ENCODE results near the gene RGPD6. TPM values are rescaled to one million over a fixed set of nuclear protein-coding genes. Genes with fewer than 3 reads are reported as not detected.
"Not testable (repeated sequence)": the region's sequence is repeated elsewhere in the genome, so short reads cannot be mapped to it uniquely, and the experiment has no call there.

The RGPD6 gene
- polyA plus RNA-seq (2013, experiment 1 of 2; ENCODE audit: insufficient read length): 17.0 TPM
- polyA plus RNA-seq (2013, experiment 2 of 2; ENCODE audit: insufficient read length): 17.9 TPM

- not testable (repeated sequence) for DNase-seq
Observed at GRCh38 chr2:110576763-110577416, at the start of gene RGPD6. RGPD6 (minus strand) TSS chr2:110577222; CDS start chr2:110577024, 198 bp downstream.

DNA sequence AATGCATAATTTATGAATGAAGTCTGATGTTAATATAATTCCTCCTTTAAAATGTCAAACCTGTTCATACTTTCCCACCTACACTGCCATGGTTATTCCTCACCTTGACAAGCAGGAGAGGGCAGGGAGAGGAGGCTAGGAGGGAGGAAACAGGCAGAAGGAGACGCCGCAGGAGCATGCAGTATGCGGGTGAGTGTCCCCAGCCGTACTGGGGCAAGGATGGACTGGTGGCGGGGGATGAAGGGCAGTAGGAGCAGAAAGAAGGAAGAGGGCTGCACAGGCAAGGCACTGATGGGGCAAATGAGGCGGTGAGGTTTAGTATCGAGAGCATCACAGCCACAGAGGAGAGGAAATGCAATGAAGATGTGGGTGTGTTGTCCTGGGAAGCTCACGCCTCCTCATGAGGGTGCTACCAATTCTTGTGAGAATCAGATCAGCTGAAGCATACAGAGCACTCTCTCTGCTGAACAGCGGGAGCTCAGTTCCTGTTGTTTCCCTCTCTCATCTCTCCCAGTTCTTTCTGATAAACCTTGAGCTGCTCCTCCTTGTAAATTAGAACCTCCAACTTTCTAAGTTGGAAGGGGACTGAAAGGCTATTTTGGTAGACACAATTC, 42.4 kb upstream of the RGPD6 start:
- DNase-seq: not testable (repeated sequence)

GRCh38 chr2:110613927-110614326, 36.9 kb upstream of the RGPD6 start:
- not testable (repeated sequence) for DNase-seq

- not testable (repeated sequence) for DNase-seq
Observed at GRCh38 chr2:110610613-110611250, 33.7 kb upstream of the RGPD6 start.

- not testable (repeated sequence) for DNase-seq
Observed at GRCh38 chr2:110609843-110610612, 33.0 kb upstream of the RGPD6 start.

DNA sequence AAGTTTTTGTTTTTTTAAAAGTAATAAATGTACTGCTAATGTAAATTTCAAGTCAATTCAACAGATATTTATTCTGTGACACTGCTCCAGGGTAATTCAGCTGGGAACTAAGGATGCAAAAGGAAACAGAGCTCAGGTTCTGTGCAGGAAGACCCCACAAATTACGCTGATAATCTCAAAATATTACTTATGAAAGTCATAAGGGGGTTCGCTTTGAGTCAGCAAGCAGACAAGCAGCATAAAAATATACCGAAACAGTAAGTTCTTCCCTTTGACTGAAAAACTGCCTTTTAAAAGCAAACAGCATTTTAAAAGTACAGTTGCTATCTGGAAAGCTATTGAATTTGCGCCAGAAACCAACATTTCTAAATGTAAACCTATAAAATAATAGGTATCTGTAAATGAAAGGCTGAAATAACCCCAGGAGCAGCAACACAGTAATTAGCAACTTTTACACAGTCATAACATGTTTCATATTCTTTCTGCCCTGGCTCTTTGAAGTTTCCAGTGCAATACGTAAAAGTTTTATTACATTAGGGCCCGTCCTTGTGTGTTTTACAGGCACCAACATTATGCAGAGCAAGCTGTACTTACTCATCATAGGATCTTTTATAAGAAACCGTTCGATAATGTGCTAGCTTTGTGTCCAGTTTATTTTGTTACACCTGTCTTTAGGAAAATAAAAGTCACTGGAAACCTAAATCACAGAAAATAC, 31.9 kb upstream of the RGPD6 start:
- not testable (repeated sequence) for DNase-seq

GRCh38 chr2:110605057-110605456, 28.0 kb upstream of the RGPD6 start:
- not testable (repeated sequence) for DNase-seq

DNA sequence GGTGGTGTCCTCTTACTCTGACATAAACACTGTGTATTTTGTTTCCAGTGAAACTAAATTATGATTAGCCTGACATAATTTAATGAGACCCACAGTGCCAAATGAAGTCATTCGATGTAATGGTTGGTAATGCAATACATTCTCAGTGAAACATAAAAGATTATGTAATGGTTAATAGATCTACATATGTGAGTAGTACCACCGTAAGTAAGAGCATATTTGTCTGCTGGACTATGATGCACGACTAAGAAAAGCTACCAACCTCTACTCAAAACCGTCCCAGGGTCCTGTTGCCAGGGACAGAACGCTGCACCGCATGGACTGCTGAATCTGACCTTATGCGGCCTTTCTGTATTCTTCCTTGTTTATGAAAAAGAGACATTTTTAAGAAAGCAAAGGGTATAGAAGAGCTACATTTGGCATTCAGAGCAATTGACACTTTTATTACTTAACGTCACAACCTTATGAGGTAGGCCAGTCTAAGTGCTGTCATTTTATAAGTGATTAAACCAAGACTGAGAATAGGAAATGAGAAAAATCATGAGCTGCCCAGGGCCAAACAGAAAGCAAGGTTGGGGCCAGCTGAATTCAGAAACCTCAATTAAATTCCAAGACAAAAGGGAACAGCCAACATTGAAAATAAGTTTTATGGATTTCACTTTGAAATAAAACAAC, 27.0 kb upstream of the RGPD6 start:
- DNase-seq: not testable (repeated sequence)

DNA sequence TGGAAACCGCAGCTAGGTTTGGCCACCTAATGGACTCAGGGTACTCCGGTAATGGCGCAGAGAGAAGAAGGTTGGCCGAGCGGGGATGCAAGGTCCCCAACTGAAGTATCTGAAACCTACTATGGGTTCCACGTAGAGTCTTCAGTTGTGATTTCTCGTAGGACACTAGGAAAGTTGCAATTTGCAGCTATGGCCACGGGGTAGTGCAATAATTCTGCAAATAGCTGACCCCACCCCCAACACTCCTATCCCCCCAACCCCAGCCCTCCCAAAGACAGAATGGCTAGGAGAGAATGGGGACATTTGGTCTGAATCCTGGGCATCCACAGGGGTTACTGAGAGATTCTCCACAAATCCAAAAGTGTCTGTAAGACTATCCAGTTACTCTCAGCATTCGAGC, 25.1 kb upstream of the RGPD6 start:
- not testable (repeated sequence) for DNase-seq

DNA sequence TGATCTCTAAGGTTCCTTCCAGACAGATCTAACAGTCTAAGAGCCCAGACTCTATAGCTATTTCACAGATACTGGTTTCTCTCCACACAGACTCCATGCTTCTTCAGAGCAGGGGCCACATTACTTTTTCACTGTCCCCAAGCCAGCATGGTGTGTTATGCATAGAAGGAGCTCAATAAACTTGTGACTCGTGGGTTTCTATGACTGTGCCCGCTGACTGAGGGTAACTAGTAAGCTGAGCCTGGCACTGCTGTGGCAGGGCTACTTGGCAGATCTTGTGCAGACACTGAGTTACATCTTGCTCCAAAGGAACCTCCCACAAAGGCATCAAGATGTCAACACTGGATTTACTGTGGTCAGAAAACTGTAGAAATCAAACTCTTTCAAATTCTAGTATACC, 15.0 kb upstream of the RGPD6 start:
- DNase-seq: not testable (repeated sequence)

- DNase-seq: not testable (repeated sequence)
Observed at GRCh38 chr2:110589677-110590330, 12.8 kb upstream of the RGPD6 start.

- DNase-seq: not testable (repeated sequence)
Observed at GRCh38 chr2:110588520-110588919, 11.5 kb upstream of the RGPD6 start.

DNA sequence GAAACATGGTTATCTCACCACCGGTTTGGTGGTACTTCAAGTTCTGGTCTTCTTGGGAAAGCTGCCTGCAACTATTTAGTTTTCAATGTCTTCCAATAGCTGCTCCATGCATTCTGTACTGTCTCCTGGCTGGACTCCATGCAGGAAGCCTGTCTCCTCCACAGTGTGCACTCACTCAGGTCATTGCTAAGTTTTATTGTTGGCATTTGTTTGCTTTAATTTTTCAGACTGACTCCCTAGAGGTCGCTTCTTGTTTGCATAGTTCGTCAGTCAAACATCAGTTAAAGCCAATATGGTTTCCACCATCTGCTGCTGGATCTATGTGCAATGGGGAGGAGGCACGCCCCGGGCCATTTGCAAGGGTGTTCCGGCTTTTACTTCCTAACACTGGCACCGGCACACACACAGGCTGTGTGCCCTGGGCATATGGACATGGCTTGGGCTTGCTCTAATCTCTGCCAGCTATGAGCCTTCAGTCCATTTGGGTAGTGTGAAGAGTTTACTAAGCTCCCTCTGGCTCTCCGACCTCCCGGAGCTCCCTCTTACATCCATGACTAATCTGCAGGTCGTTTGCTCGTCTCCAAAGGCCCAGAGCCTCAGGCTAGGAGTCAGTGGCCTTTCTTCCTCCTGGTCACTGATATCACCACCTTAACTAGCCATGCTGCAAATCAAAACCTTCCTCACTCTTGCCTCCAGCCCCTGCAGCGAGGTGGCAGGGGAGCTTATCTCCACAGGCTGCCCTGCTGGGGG, 2.4 kb upstream of the RGPD6 start:
- DNase-seq: not testable (repeated sequence)

DNA sequence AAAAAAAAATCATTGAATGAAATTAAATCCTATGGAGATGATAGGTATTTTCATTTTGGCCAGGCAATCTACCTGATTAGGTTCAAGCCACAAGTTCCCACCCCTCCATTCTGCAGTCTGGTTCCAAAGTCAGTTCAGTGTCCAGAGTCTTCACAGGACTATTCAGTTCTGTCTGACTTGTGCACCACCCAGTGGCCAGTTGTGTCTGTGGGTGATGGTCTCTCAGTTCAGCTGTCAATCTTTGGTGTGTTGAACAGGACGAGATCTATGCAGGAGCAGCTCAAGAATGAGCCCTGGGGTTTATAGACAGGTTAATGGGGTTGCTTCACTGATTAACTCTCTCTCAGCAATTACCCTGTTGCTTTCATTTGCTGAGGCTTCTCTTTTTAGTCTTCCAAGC, 1.4 kb upstream of the RGPD6 start:
- not testable (repeated sequence) for DNase-seq

GRCh38 chr2:110499755-110500377, 77.2 kb downstream of the RGPD6 start:
- not testable (repeated sequence) for DNase-seq

DNA sequence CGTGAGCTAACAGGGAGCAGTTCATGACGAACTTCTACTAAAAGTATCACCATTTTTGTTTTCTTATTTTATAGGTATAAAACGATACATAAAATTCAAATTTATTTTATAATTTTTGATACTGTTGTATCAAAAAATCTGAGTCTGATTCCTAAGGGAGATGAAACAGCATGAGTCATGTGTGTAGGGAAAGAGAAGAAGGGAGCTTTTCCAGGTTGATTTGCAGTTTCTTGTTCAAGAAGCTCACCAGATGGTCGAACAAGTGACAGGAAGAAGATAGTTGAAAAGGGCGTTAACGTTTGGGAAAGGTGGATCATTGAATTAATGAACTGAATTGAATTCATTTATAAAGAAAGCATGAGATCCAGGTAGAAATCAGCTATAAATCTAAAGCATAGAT, 81.0 kb downstream of the RGPD6 start:
- not testable (repeated sequence) for DNase-seq

- DNase-seq: not testable (repeated sequence)
Observed at GRCh38 chr2:110494488-110494887, 82.5 kb downstream of the RGPD6 start.

DNA sequence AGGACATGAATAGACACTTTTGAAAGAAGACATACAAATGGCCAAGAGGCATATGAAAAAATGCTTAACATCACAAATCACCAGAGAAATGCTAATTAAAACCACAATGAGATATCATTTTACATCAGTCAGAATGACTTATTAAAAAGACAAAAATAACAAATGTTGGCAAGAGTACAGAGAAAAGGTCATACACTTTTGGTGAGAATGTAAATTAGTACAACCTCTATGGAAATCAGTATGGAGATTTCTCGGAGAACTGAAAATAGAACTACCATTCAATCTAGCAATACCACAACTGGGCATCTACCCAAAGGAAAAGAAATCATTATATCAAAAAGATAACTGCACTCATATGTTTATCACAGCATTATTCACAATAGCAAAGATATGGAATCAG, 88.0 kb downstream of the RGPD6 start:
- not testable (repeated sequence) for DNase-seq

GRCh38 chr2:110482697-110483096, 94.3 kb downstream of the RGPD6 start:
- DNase-seq: not testable (repeated sequence)

DNA sequence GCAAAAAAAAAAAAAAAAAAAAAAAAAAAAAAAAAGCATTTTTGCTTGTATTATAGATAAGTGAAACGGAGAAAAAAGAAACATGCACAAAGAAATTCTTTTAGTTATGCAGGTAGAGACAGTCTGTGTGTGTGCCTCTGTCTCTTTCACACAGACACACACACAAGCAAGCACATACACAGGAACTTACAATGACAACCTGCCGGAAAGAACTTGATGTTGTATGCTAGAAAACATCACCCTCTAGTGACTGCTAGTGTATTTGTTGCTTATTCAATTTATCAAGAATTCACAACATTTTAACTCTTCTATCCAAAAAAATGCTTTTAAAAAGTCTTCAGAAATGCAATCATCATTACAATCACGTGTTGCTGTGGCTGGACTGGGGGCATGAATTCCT, 95.8 kb downstream of the RGPD6 start:
- not testable (repeated sequence) for DNase-seq
